Neuronal stem cell (in vitro differentiated cells): ENCODE results near the gene GSTO1.

Source experiments
- DNase-seq: peaks from one replicate; pipeline ENCODE4 v3.0.0-alpha.2; 2013; ENCODE audit warnings: low spot score
- H2AFZ ChIP-seq: one replicate; pipeline ENCODE4 v1.6.1; 2013; ENCODE audit warnings: mild to moderate bottlenecking, low read length, inconsistent platforms
- H2AK5ac ChIP-seq: 2 replicates; pipeline ENCODE4 v1.6.1; 2013; ENCODE audit warnings: low read depth, mild to moderate bottlenecking, inconsistent platforms, low read length, moderate library complexity, mixed read lengths
- H2BK120ac ChIP-seq: 2 replicates; pipeline ENCODE4 v1.6.1; 2013; ENCODE audit warnings: low read depth, mild to moderate bottlenecking, inconsistent platforms, low read length, moderate library complexity, mixed read lengths
- H2BK12ac ChIP-seq: one replicate; pipeline ENCODE4 v1.6.1; 2013; ENCODE audit warnings: low read length, inconsistent platforms
- H2BK15ac ChIP-seq: 2 replicates; pipeline ENCODE4 v1.6.1; 2013; ENCODE audit warnings: mild to moderate bottlenecking, low read length, inconsistent platforms, mixed read lengths
- H2BK5ac ChIP-seq: one replicate; pipeline ENCODE4 v1.6.1; 2013; ENCODE audit warnings: inconsistent platforms, mild to moderate bottlenecking, low read length, moderate library complexity
- H3K14ac ChIP-seq: one replicate; pipeline ENCODE4 v1.6.1; 2013; ENCODE audit warnings: low read length, inconsistent platforms
- H3K18ac ChIP-seq: 2 replicates; pipeline ENCODE4 v1.6.1; 2013; ENCODE audit warnings: low read length, inconsistent platforms
- H3K23ac ChIP-seq: 2 replicates; pipeline ENCODE4 v1.6.1; 2013; ENCODE audit warnings: low read depth, mild to moderate bottlenecking, mixed read lengths, low read length, inconsistent platforms; ENCODE audit not compliant: poor library complexity
- H3K27ac ChIP-seq: replicated peaks from 3 replicates; pipeline ENCODE4 v1.5.1; 2013; ENCODE audit warnings: low read length, inconsistent platforms
- H3K27me3 ChIP-seq, 3 experiments: 2 replicates each; pipeline ENCODE4 v1.6.1; 2013; ENCODE audit warnings: low read length in 3 of 3, mild to moderate bottlenecking in 2 of 3, inconsistent platforms in 1 of 3, low read depth in 1 of 3, mixed read lengths in 1 of 3, moderate library complexity in 1 of 3; ENCODE audit not compliant: control insufficient read depth in 3 of 3, insufficient read depth in 3 of 3
- H3K36me3 ChIP-seq, 2 donors: replicated peaks in 1 of 2; 2 replicates each; pipeline ENCODE4 v1.6.1; 2013; ENCODE audit warnings: low read length in 2 of 2; ENCODE audit not compliant: control insufficient read depth in 2 of 2, insufficient read depth in 2 of 2
- H3K4ac ChIP-seq: 2 replicates; pipeline ENCODE4 v1.6.1; 2013; ENCODE audit warnings: inconsistent platforms, mild to moderate bottlenecking, low read length, moderate library complexity
- H3K4me1 ChIP-seq, 2 donors: 1 replicate in 1 of 2; 2 replicates in 1 of 2; pipeline ENCODE4 v1.6.1; 2013; ENCODE audit warnings: low read length in 2 of 2, low read depth in 1 of 2; ENCODE audit not compliant: control insufficient read depth in 2 of 2, insufficient read depth in 1 of 2
- H3K4me2 ChIP-seq: one replicate; pipeline ENCODE4 v1.6.1; 2013; ENCODE audit warnings: mild to moderate bottlenecking, low read length, inconsistent platforms; ENCODE audit not compliant: insufficient read depth, poor library complexity, severe bottlenecking
- H3K4me3 ChIP-seq, 2 donors: 2 replicates each; pipeline ENCODE4 v1.5.1; 2013; ENCODE audit warnings: low read length in 2 of 2, mild to moderate bottlenecking in 2 of 2, inconsistent platforms in 1 of 2, moderate library complexity in 1 of 2
- H3K79me1 ChIP-seq: one replicate; pipeline ENCODE4 v1.6.1; 2013; ENCODE audit warnings: low read depth, mild to moderate bottlenecking, inconsistent platforms, low read length, moderate library complexity
- H3K9ac ChIP-seq: one replicate; pipeline ENCODE4 v1.6.1; 2013; ENCODE audit warnings: mild to moderate bottlenecking, low read depth, low read length, inconsistent platforms; ENCODE audit not compliant: poor library complexity
- H3K9me3 ChIP-seq, 2 donors: replicated peaks in 1 of 2; 2 replicates each; pipeline versions ENCODE3 to v1.6.1; 2013; ENCODE audit warnings: low read length in 2 of 2, mild to moderate bottlenecking in 2 of 2, inconsistent platforms in 1 of 2, low read depth in 1 of 2, mixed read lengths in 1 of 2, moderate library complexity in 1 of 2; ENCODE audit not compliant: control insufficient read depth in 2 of 2, insufficient read depth in 1 of 2
- H4K8ac ChIP-seq: one replicate; pipeline ENCODE4 v1.6.1; 2013; ENCODE audit warnings: low read depth, mild to moderate bottlenecking, inconsistent platforms, low read length, moderate library complexity
- H4K91ac ChIP-seq: one replicate; pipeline ENCODE4 v1.6.1; 2013; ENCODE audit warnings: low read length, low read depth, mild to moderate bottlenecking, inconsistent platforms; ENCODE audit not compliant: poor library complexity
- WGBS, 2 donors: extraction: QIAGEN DNeasy Blood & Tissue Kit; methylation state at CpG; one replicate each; pipeline ENCODE4 v1.1.7; 2013; ENCODE audit warnings: missing lambda C conversion rate in 2 of 2, mixed read lengths in 1 of 2; ENCODE audit not compliant: insufficient read length in 2 of 2, insufficient replicate concordance in 1 of 2; ENCODE audit errors: extremely low coverage in 2 of 2; 5-methylcytosine and 5-hydroxymethylcytosine counted together

Gene GSTO1

GRCh38 chr10:104304927-104305326 is 50.2 kb downstream of the GSTO1 start:
- no peak overlapping the region for H4K91ac ChIP-seq
- H2BK12ac ChIP-seq: no peak overlapping the region
- no peak overlapping the region for H3K9ac ChIP-seq
- no peaks in the 10 kb centered on the region for H3K79me1 ChIP-seq
- no peak overlapping the region for H3K27ac ChIP-seq
- H3K18ac ChIP-seq: no peak overlapping the region
- WGBS, 2 donors: no CpG with 5 or more reads among the region's 8 CpGs
- peaks cover 0 to 8% of the 10 kb centered on the region in 2 donors for H3K36me3 ChIP-seq
- no peak overlapping the region for H2BK5ac ChIP-seq
- no peak overlapping the region for H3K4ac ChIP-seq
- no peak overlapping the region for H3K4me2 ChIP-seq
- no peak overlapping the region for H3K23ac ChIP-seq
- H4K8ac ChIP-seq: no peak overlapping the region
- no peak overlapping the region for H2AFZ ChIP-seq
- no peak overlapping the region for H3K14ac ChIP-seq
- H3K4me1 ChIP-seq: peaks cover 10 to 25% of the 10 kb centered on the region in 2 donors
- H3K4me3 ChIP-seq: no peak overlapping the region
- H3K9me3 ChIP-seq: peaks cover 0 to 5% of the 10 kb centered on the region in 2 donors
- no peak overlapping the region for H2BK120ac ChIP-seq
- H3K27me3 ChIP-seq: no peaks in the 10 kb centered on the region
- no peak overlapping the region for H2BK15ac ChIP-seq
- no peak for DNase-seq
- no peak overlapping the region for H2AK5ac ChIP-seq

- Histone ChIP-seq H2BK5ac (no peak overlapping the region), H3K4me2 (no peak overlapping the region)
- WGBS, 2 donors: no CpG with 5 or more reads among the region's 3 CpGs
Measured at GRCh38 chr10:104306897-104307296, 52.2 kb downstream of the GSTO1 start.

GRCh38 chr10:104307576-104308438 is 53.1 kb downstream of the GSTO1 start:
- peaks cover 10 to 12% of the 10 kb centered on the region in 2 donors for H3K4me1 ChIP-seq
- H2AK5ac ChIP-seq: no peak overlapping the region
- no peaks in the 10 kb centered on the region for H3K79me1 ChIP-seq
- H2AFZ ChIP-seq: no peak overlapping the region
- no peak overlapping the region for H2BK15ac ChIP-seq
- H3K27me3 ChIP-seq: no peaks in the 10 kb centered on the region
- H3K4ac ChIP-seq: no peak overlapping the region
- WGBS, 2 donors: no CpG with 5 or more reads among the region's 10 CpGs
- peaks cover 0 to 37% of the 10 kb centered on the region in 2 donors for H3K36me3 ChIP-seq
- H3K27ac ChIP-seq: no peak overlapping the region
- no peak overlapping the region for H3K23ac ChIP-seq
- H3K4me3 ChIP-seq: no peak overlapping the region
- H4K8ac ChIP-seq: no peak overlapping the region
- no peak overlapping the region for H4K91ac ChIP-seq
- no peak overlapping the region for H3K9ac ChIP-seq
- no peak overlapping the region for H2BK12ac ChIP-seq
- H2BK120ac ChIP-seq: no peak overlapping the region
- DNase-seq: no peak
- no peak overlapping the region for H3K4me2 ChIP-seq
- no peak overlapping the region for H2BK5ac ChIP-seq
- H3K9me3 ChIP-seq: peaks cover 4 to 5% of the 10 kb centered on the region in 2 donors
- H3K18ac ChIP-seq: no peak overlapping the region
- no peak overlapping the region for H3K14ac ChIP-seq

More at GRCh38 chr10:104306897-104307296, 52.2 kb downstream of the GSTO1 start:
- Histone ChIP-seq H4K8ac (no peak overlapping the region), H3K9me3 (peaks cover 4 to 5% of the 10 kb centered on the region in 2 donors), H3K9ac (no peak overlapping the region), H3K27me3 (no peaks in the 10 kb centered on the region), H3K18ac (no peak overlapping the region), H2BK15ac (no peak overlapping the region), H3K4me1 (peaks cover 10 to 12% of the 10 kb centered on the region in 2 donors), H2AFZ (no peak overlapping the region), H2BK120ac (no peak overlapping the region), H2AK5ac (no peak overlapping the region), H2BK12ac (no peak overlapping the region), H3K4ac (no peak overlapping the region), H3K23ac (no peak overlapping the region), H3K4me3 (no peak overlapping the region), H3K14ac (no peak overlapping the region), H4K91ac (no peak overlapping the region), H3K27ac (no peak overlapping the region), H3K79me1 (no peaks in the 10 kb centered on the region), H3K36me3 (peaks cover 0 to 28% of the 10 kb centered on the region in 2 donors)
- DNase-seq: no peak

GRCh38 chr10:104308439-104308903 is 53.8 kb downstream of the GSTO1 start:
- Histone ChIP-seq H4K91ac (no peak overlapping the region), H2AK5ac (no peak overlapping the region), H3K4me3 (no peak overlapping the region), H3K4ac (no peak overlapping the region), H3K36me3 (peaks cover 2 to 44% of the 10 kb centered on the region in 2 donors), H3K9ac (no peak overlapping the region), H4K8ac (no peak overlapping the region), H3K4me2 (no peak overlapping the region), H3K14ac (no peak overlapping the region), H3K9me3 (peaks cover 4 to 5% of the 10 kb centered on the region in 2 donors), H3K23ac (no peak overlapping the region), H2AFZ (no peak overlapping the region), H2BK5ac (no peak overlapping the region), H2BK120ac (no peak overlapping the region), H2BK15ac (no peak overlapping the region), H3K4me1 (peaks cover 10 to 12% of the 10 kb centered on the region in 2 donors), H3K18ac (no peak overlapping the region), H3K27me3 (no peaks in the 10 kb centered on the region), H3K79me1 (peaks cover 1% of the 10 kb centered on the region), H2BK12ac (no peak overlapping the region), H3K27ac (no peak overlapping the region)
- WGBS, 2 donors: no CpG with 5 or more reads among the region's 4 CpGs
- DNase-seq: no peak
